Measurements from ENCODE around the gene GATA2. TPM values are rescaled to one million over a fixed set of nuclear protein-coding genes. Genes with fewer than 3 reads are reported as not detected.

GATA2 gene
- total RNA-seq (2021; ENCODE audit: unreplicated experiment) (74.6 TPM), Bru-seq, nascent RNA (percentile 72 among the genes with signal in this experiment), BruChase-seq, experiment 1, labeled RNA remaining after a 2-hour chase (percentile 87 among the genes with signal in this experiment), BruChase-seq, experiment 2, labeled RNA remaining after a 6-hour chase (percentile 68 among the genes with signal in this experiment)
- polyA plus RNA-seq (2012; ENCODE audit: insufficient read length): 68.5 TPM
- long read RNA-seq, partial matches to known transcripts: 128 of 188 reads
- long read RNA-seq, other reads (novel, unspliced or antisense): 59 of 188 reads

- DNase-seq (ENCODE audit: low read depth, low spot score): no peak
- intact Hi-C loops (cut with micrococcal nuclease; ENCODE audit: unreplicated experiment): no loop called here
- BruUV-seq (replicated peaks): no TSS peak
- TF ChIP-seq SIN3A (IDR thresholded peaks at IDR 0.05; ENCODE audit: borderline replicate concordance, insufficient read depth, low read depth, low read length): no peak
- CTCF ChIA-PET: no interaction called here
- Histone ChIP-seq H3K27ac (ENCODE audit: low read length) (no peak within 1 kb of the TSS), H3K27me3 (ENCODE audit: control insufficient read depth, insufficient read depth, low read length) (no peaks in the 10 kb centered on the region), H3K9me3 (ENCODE audit: control insufficient read depth, insufficient read depth, low read depth, low read length) (no peaks in the 10 kb centered on the region), H3K4me1 (ENCODE audit: control insufficient read depth, insufficient read depth, low read length) (peaks cover 19% of the 10 kb centered on the region), H3K36me3 (ENCODE audit: control insufficient read depth, insufficient read depth, low read length) (no peaks in the 10 kb centered on the region; the same call in 1 of the 2 replicates), H3K4me3 (ENCODE audit: low read depth in 2 of 2, low read length in 2 of 2) (no peak within 1 kb of the TSS; a peak in 1 of 4 replicates)
- POLR2A ChIA-PET: no interaction called here
- in situ Hi-C loops (cut with HindIII; ENCODE audit: low pct_unique_long_range_greater_than_20kb, low sequenced_read_pairs): no loop called here
- ATAC-seq: no peak
Measured at GRCh38 chr3:128492671-128493569, at the start of gene GATA2. Gene GATA2, minus strand, starts transcription at chr3:128493201. Its CDS starts 6,170 bp downstream, at chr3:128487031.

- TF ChIP-seq, protein P1, sequence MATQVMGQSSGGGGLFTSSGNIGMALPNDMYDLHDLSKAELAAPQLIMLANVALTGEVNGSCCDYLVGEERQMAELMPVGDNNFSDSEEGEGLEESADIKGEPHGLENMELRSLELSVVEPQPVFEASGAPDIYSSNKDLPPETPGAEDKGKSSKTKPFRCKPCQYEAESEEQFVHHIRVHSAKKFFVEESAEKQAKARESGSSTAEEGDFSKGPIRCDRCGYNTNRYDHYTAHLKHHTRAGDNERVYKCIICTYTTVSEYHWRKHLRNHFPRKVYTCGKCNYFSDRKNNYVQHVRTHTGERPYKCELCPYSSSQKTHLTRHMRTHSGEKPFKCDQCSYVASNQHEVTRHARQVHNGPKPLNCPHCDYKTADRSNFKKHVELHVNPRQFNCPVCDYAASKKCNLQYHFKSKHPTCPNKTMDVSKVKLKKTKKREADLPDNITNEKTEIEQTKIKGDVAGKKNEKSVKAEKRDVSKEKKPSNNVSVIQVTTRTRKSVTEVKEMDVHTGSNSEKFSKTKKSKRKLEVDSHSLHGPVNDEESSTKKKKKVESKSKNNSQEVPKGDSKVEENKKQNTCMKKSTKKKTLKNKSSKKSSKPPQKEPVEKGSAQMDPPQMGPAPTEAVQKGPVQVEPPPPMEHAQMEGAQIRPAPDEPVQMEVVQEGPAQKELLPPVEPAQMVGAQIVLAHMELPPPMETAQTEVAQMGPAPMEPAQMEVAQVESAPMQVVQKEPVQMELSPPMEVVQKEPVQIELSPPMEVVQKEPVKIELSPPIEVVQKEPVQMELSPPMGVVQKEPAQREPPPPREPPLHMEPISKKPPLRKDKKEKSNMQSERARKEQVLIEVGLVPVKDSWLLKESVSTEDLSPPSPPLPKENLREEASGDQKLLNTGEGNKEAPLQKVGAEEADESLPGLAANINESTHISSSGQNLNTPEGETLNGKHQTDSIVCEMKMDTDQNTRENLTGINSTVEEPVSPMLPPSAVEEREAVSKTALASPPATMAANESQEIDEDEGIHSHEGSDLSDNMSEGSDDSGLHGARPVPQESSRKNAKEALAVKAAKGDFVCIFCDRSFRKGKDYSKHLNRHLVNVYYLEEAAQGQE (IDR thresholded peaks at IDR 0.05; ENCODE audit: insufficient read depth in 1 of 2, low read depth in 2 of 2, low read length in 1 of 2): no peak
- TF ChIP-seq, protein P2, sequence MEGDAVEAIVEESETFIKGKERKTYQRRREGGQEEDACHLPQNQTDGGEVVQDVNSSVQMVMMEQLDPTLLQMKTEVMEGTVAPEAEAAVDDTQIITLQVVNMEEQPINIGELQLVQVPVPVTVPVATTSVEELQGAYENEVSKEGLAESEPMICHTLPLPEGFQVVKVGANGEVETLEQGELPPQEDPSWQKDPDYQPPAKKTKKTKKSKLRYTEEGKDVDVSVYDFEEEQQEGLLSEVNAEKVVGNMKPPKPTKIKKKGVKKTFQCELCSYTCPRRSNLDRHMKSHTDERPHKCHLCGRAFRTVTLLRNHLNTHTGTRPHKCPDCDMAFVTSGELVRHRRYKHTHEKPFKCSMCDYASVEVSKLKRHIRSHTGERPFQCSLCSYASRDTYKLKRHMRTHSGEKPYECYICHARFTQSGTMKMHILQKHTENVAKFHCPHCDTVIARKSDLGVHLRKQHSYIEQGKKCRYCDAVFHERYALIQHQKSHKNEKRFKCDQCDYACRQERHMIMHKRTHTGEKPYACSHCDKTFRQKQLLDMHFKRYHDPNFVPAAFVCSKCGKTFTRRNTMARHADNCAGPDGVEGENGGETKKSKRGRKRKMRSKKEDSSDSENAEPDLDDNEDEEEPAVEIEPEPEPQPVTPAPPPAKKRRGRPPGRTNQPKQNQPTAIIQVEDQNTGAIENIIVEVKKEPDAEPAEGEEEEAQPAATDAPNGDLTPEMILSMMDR (IDR thresholded peaks at IDR 0.05): no peak
- TF ChIP-seq TCF7L2 (IDR thresholded peaks at IDR 0.05; ENCODE audit: low read depth, low read length) (no peak), SIN3A (IDR thresholded peaks at IDR 0.05; ENCODE audit: borderline replicate concordance, insufficient read depth, low read depth, low read length) (no peak), POLR2AphosphoS5 (IDR thresholded peaks at IDR 0.05; ENCODE audit: low read depth, low read length) (no peak)
- Histone ChIP-seq H3K27me3 (ENCODE audit: control insufficient read depth, insufficient read depth, low read length) (peaks cover 8% of the 10 kb centered on the region), H3K9me3 (ENCODE audit: control insufficient read depth, insufficient read depth, low read depth, low read length) (peaks cover 16% of the 10 kb centered on the region; the same call in 1 of the 2 replicates), H3K36me3 (ENCODE audit: control insufficient read depth, insufficient read depth, low read length) (no peaks in the 10 kb centered on the region), H3K4me1 (ENCODE audit: control insufficient read depth, insufficient read depth, low read length) (no peaks in the 10 kb centered on the region), H3K27ac (ENCODE audit: low read length) (no peak overlapping the region), H3K4me3 (ENCODE audit: low read depth in 2 of 2, low read length in 2 of 2) (no peak overlapping the region)
- in situ Hi-C loops (cut with HindIII; ENCODE audit: low pct_unique_long_range_greater_than_20kb, low sequenced_read_pairs) (no loop called here), intact Hi-C loops (cut with micrococcal nuclease; ENCODE audit: unreplicated experiment) (no loop called here)
- no peak for DNase-seq (ENCODE audit: low read depth, low spot score)
- no peak for ATAC-seq
- no TSS peak for BruUV-seq (replicated peaks)
- ChIA-PET POLR2A (no interaction called here), CTCF (no interaction called here)
Measured at GRCh38 chr3:128541246-128541645, 48.2 kb upstream of the GATA2 start.

Data from Panc1 (cell line).